A673 (cell line): ENCODE data around the gene LAMA5.

ENCODE experiments used
- EZH2 ChIP-seq: fragments of 200-600 bp; sonication (generic); IDR thresholded peaks from 2 replicates; pipeline ENCODE4 v1.6.1; 2017; ENCODE audit warnings: borderline replicate concordance, low read depth, mild to moderate bottlenecking, mixed read lengths, antibody characterized with exemption, low read length; ENCODE audit not compliant: poor library complexity, severe bottlenecking
- TF ChIP-seq, protein P1 (sequence below): fragments of 300-800, 200-600 bp; sonication (generic); conservative IDR thresholded peaks from 2 replicates; pipeline ENCODE4 v1.5.1; 2017; ENCODE audit warnings: low read depth, mild to moderate bottlenecking, antibody characterized with exemption, low read length, moderate library complexity, mixed read lengths

GRCh38 chr20:62288535-62289105, 78.5 kb downstream of the LAMA5 start:
- TF ChIP-seq, protein P1, sequence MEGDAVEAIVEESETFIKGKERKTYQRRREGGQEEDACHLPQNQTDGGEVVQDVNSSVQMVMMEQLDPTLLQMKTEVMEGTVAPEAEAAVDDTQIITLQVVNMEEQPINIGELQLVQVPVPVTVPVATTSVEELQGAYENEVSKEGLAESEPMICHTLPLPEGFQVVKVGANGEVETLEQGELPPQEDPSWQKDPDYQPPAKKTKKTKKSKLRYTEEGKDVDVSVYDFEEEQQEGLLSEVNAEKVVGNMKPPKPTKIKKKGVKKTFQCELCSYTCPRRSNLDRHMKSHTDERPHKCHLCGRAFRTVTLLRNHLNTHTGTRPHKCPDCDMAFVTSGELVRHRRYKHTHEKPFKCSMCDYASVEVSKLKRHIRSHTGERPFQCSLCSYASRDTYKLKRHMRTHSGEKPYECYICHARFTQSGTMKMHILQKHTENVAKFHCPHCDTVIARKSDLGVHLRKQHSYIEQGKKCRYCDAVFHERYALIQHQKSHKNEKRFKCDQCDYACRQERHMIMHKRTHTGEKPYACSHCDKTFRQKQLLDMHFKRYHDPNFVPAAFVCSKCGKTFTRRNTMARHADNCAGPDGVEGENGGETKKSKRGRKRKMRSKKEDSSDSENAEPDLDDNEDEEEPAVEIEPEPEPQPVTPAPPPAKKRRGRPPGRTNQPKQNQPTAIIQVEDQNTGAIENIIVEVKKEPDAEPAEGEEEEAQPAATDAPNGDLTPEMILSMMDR = no peak
- TF ChIP-seq EZH2 = no peak
